B cell (primary cell): ENCODE data around the gene LHX6.

Experiments
- CTCF ChIP-seq: fragments of 200-600 bp; IDR thresholded peaks from one replicate; pipeline ENCODE4 v1.8.0; 2022; ENCODE audit warnings: antibody characterized with exemption, mild to moderate bottlenecking
- EZH2 ChIP-seq: IDR thresholded peaks from 2 replicates; pipeline ENCODE4 v1.6.1; 2012; ENCODE audit warnings: borderline replicate concordance, low read depth, mild to moderate bottlenecking, moderate library complexity, low read length; ENCODE audit not compliant: insufficient read depth, poor library complexity, severe bottlenecking

GRCh38 chr9:122261469-122261881 is 32.7 kb upstream of the LHX6 start:
- no peak for TF ChIP-seq CTCF
- TF ChIP-seq EZH2, result no peak
